HepG2 (cell line): ENCODE data around the gene ANXA6. TPM values are rescaled to one million over a fixed set of nuclear protein-coding genes. Genes with fewer than 3 reads are reported as not detected.

Experiments
- ATAC-seq: fragments of 200-7000 bp; cut with Tn5 transposase; 3 replicates; pipeline ENCODE4 v1.9.1; 2020; ENCODE audit warnings: mild to moderate bottlenecking, moderate library complexity
- BruUV-seq: library from RNA; stranded (reverse); fragments of 400-500 nt; replicated peaks from 2 replicates; lab custom pipeline; 2021; lab: Mats Ljungman, UMichigan
- CTCF ChIA-PET: fragments of 300-600 bp; formaldehyde crosslinking; extraction: SDS; loops from one replicate; lab custom pipeline; 2021; ENCODE audit warnings: low total read pairs, inconsistent platforms, low intra/inter-chr PET ratio; lab: Yijun Ruan, JAX
- POLR2A ChIA-PET: fragments of 350-600 bp; sonication (Branson Sonifier 250); formaldehyde crosslinking; loops from one replicate; lab custom pipeline; 2020; ENCODE audit warnings: antibody characterized with exemption, inconsistent platforms; lab: Yijun Ruan, JAX
- DNase-seq: peaks from one replicate; pipeline ENCODE4 v3.0.0-alpha.2; 2015; ENCODE audit warnings: low spot score
- FAIRE-seq: peaks from 3 replicates; lab custom pipeline; 2011; peaks lifted over from hg19 to GRCh38; lab: Jason Lieb, UNC
- H2AFZ ChIP-seq: one replicate; pipeline ENCODE4 v1.6.1; 2011; ENCODE audit warnings: low read length, inconsistent platforms
- H3K27ac ChIP-seq: fragments of 300-600 bp; 3 replicates; pipeline ENCODE4 v1.8.0; 2011; ENCODE audit warnings: mixed run types, mild to moderate bottlenecking, mixed read lengths, low read length, inconsistent platforms; ENCODE audit not compliant: insufficient read depth; ENCODE audit errors: extremely low read length
- H3K27me3 ChIP-seq, 2 experiments: fragments of 200-600 bp in 1 of 2; 2 replicates in 1 of 2; 3 replicates in 1 of 2; pipeline versions ENCODE4 v1.6.0 to v1.8.0; 2011; ENCODE audit warnings: low read length in 2 of 2, mild to moderate bottlenecking in 2 of 2, moderate library complexity in 2 of 2, inconsistent platforms in 1 of 2; ENCODE audit not compliant: insufficient read depth in 2 of 2, control insufficient read depth in 1 of 2
- H3K36me3 ChIP-seq, 2 experiments: fragments of 200-600 bp in 1 of 2; replicated peaks in 1 of 2; 2 replicates in 1 of 2; 3 replicates in 1 of 2; pipeline versions ENCODE4 v1.5.1 to v1.8.0; 2011; ENCODE audit warnings: low read length in 2 of 2, inconsistent platforms in 1 of 2; ENCODE audit not compliant: insufficient read depth in 2 of 2, control insufficient read depth in 1 of 2
- H3K4me1 ChIP-seq: 2 replicates; pipeline ENCODE4 v1.5.1; 2012; ENCODE audit warnings: low read length, inconsistent platforms; ENCODE audit not compliant: insufficient read depth
- H3K4me2 ChIP-seq: 2 replicates; pipeline ENCODE4 v1.6.0; 2011; ENCODE audit warnings: low read depth, low read length, inconsistent platforms
- H3K4me3 ChIP-seq, 3 experiments: fragments of 200-600 bp in 1 of 3; sonication (generic), shearing (Covaris generic) in 1 of 3; replicated peaks in 1 of 3; 2 replicates each; pipeline ENCODE4 v1.5.1; 2011 to 2016; ENCODE audit warnings: low read length in 3 of 3, inconsistent platforms in 2 of 3, low read depth in 2 of 3, mild to moderate bottlenecking in 2 of 3, control low read depth in 1 of 3, mixed read lengths in 1 of 3; ENCODE audit not compliant: insufficient read depth in 1 of 3
- H3K79me2 ChIP-seq: one replicate; pipeline ENCODE4 v1.6.1; 2011; ENCODE audit warnings: low read length, inconsistent platforms; ENCODE audit not compliant: insufficient read depth
- H3K9ac ChIP-seq: 2 replicates; pipeline ENCODE4 v1.6.0; 2011; ENCODE audit warnings: mild to moderate bottlenecking, low read depth, low read length, inconsistent platforms; ENCODE audit not compliant: insufficient read depth
- H3K9me3 ChIP-seq: 2 replicates; pipeline ENCODE4 v1.5.1; 2012; ENCODE audit warnings: mild to moderate bottlenecking, low read length
- H4K20me1 ChIP-seq: 2 replicates; pipeline ENCODE4 v1.6.0; 2011; ENCODE audit warnings: inconsistent platforms, mild to moderate bottlenecking, low read length, moderate library complexity; ENCODE audit not compliant: insufficient read depth
- HBP1 ChIP-seq: IDR thresholded peaks from 2 replicates; pipeline ENCODE4 v1.6.1; 2016; ENCODE audit warnings: low read depth, control low read depth
- HIVEP1 ChIP-seq: sonication (generic); formaldehyde crosslinking; IDR thresholded peaks from 2 replicates; pipeline ENCODE4 v1.4.0; 2020; ENCODE audit warnings: mild to moderate bottlenecking, missing genetic modification reagents
- NPAS2 ChIP-seq: sonication (generic); formaldehyde crosslinking; IDR thresholded peaks from 2 replicates; pipeline ENCODE4 v1.8.0; 2022; ENCODE audit warnings: mild to moderate bottlenecking, missing genetic modification reagents, borderline replicate concordance
- RAD21 ChIP-seq: fragments of 450-650 bp; formaldehyde crosslinking; IDR thresholded peaks from 2 replicates; pipeline ENCODE4 v1.5.0; 2020; ENCODE audit warnings: mild to moderate bottlenecking
- RBAK ChIP-seq: sonication (generic); formaldehyde crosslinking; IDR thresholded peaks from 2 replicates; pipeline ENCODE4 v1.5.1; 2020; ENCODE audit warnings: mild to moderate bottlenecking, missing genetic modification reagents
- TOPORS ChIP-seq: sonication (generic); formaldehyde crosslinking; IDR thresholded peaks from 2 replicates; pipeline ENCODE4 v1.8.0; 2023; ENCODE audit warnings: mild to moderate bottlenecking, missing genetic modification reagents
- USF2 ChIP-seq, 2 experiments: sonication (generic) in 1 of 2; formaldehyde crosslinking in 1 of 2; IDR thresholded peaks; 2 replicates each; pipeline versions ENCODE4 v1.5.1 to v1.6.1; 2011 to 2020; ENCODE audit warnings: borderline replicate concordance in 1 of 2, low read depth in 1 of 2, low read length in 1 of 2, mild to moderate bottlenecking in 1 of 2, missing genetic modification reagents in 1 of 2, moderate library complexity in 1 of 2
- ZFP36L2 ChIP-seq: sonication (generic); formaldehyde crosslinking; IDR thresholded peaks from 2 replicates; pipeline ENCODE4 v1.4.0; 2020; ENCODE audit warnings: missing genetic modification reagents
- ZFP82 ChIP-seq: sonication (generic); formaldehyde crosslinking; IDR thresholded peaks from 2 replicates; pipeline ENCODE4 v1.5.1; 2020; ENCODE audit warnings: mild to moderate bottlenecking, missing genetic modification reagents, borderline replicate concordance
- ZNF234 ChIP-seq: sonication (generic); formaldehyde crosslinking; conservative IDR thresholded peaks from 2 replicates; pipeline ENCODE4 v1.5.1; 2020; ENCODE audit warnings: mild to moderate bottlenecking, missing genetic modification reagents
- ZNF343 ChIP-seq: sonication (generic); formaldehyde crosslinking; IDR thresholded peaks from 2 replicates; pipeline ENCODE4 v1.4.0; 2020; ENCODE audit warnings: mild to moderate bottlenecking, missing genetic modification reagents
- ZNF678 ChIP-seq: sonication (generic); formaldehyde crosslinking; IDR thresholded peaks from 2 replicates; pipeline ENCODE4 v1.4.0; 2020; ENCODE audit warnings: mild to moderate bottlenecking, missing genetic modification reagents
- ZNF800 ChIP-seq: sonication (generic); formaldehyde crosslinking; IDR thresholded peaks from 2 replicates; pipeline ENCODE4 v1.4.0; 2020; ENCODE audit warnings: missing genetic modification reagents
- ZNF839 ChIP-seq: sonication (generic); formaldehyde crosslinking; IDR thresholded peaks from 2 replicates; pipeline ENCODE4 v1.4.0; 2020; ENCODE audit warnings: missing genetic modification reagents, mild to moderate bottlenecking, borderline replicate concordance
- ZSCAN22 ChIP-seq: sonication (generic); formaldehyde crosslinking; IDR thresholded peaks from 2 replicates; pipeline ENCODE4 v1.4.0; 2020; ENCODE audit warnings: mild to moderate bottlenecking, missing genetic modification reagents
- WGBS: methylation state at CpG from one replicate; pipeline ENCODE4 v1.1.6; 2017; ENCODE audit warnings: low lambda C conversion rate; 5-methylcytosine and 5-hydroxymethylcytosine counted together
- in situ Hi-C: cut with HindIII; loops from 2 replicates; pipeline ENCODE4 v1.10.0; 2017; ENCODE audit warnings: low pct_unique_long_range_greater_than_20kb; ENCODE audit not compliant: extremely low pct_ligation_motif_present
- intact Hi-C: fragments of 100-400 bp; cut with micrococcal nuclease; formaldehyde crosslinking; loops from one replicate; pipeline ENCODE4 v1.10.0; 2022; ENCODE audit not compliant: unreplicated experiment
- polyA plus RNA-seq, 8 experiments: library from polyadenylated mRNA; depleted of rRNA in 3 of 8; stranded (reverse) in 7 of 8; unstranded in 1 of 8; fragments of >200 nt; fragmentation: Illumina TruSeq in 4 of 8; extraction: Trizol in 4 of 8; gene quantifications; 2 replicates each; pipeline versions ENCODE4 v1.2.1 to v1.2.3, GENCODE V29; 2011 to 2016; ENCODE audit warnings: low read depth in 4 of 8, missing spikeins in 1 of 8, mixed read lengths in 1 of 8; ENCODE audit not compliant: insufficient read depth in 1 of 8
- total RNA-seq, 5 experiments: library from RNA; depleted of rRNA; stranded (reverse); fragments of >200 nt; fragmentation: Illumina TruSeq; extraction: Trizol; gene quantifications; 2 replicates each; pipeline ENCODE4 v1.2.3, GENCODE V29; 2016; ENCODE audit warnings: low read depth in 1 of 5

The ANXA6 gene
- total and polyA plus RNA-seq, 2 of the 13 experiments (the other 11 are each of a cell fraction or from before 2014, with no cell fraction given): 103 to 125 TPM

DNA sequence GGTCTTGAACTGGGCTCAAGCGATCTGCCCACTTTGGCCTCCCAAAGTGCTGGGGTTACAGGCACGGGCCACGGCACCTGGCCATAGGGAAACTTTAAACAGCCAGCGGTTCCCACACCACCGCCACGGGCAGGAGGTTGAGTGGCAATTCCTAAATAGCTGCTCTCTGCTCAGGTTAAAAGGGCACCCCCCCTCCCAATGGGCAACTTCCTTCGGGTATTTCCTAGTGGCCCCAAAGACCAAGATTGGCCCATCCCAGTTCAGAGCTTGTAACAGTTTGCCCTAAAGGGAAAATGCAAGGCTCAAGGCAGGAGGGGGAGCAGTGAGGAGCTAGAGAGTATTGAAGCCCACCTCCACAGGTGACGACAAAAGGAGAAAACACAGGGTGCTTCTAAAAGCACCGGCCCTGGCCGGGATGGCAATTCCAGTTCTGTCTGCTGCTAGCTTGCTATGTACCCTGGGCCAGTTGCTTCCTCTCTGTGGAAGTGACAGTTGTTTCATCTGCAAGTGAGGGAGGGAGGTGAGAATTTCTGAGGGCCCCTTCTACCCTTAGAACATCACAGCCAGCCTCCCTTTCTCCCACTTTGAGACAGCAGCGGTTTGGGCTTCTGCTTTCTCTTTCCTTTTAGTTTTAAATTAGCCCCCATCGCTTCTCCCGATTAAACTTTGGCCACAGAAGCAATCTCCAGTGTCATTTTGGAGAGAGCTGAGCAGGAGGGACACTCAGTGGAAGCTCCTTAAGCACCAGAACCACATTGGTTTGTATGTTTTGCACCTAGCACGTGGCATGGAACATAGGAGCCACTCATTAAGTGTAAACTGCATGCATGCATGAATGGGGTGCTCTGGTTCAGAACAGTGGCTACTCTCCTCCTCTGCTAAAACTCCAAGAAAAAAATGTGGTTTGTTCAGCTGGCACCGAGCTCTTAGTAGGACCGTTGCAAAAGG lies 59.5 kb downstream of the ANXA6 start (continued):
- TF ChIP-seq ZNF800 (CRISPR knock-in tag) (no peak), ZNF678 (no peak), RAD21 (CRISPR knock-in tag) (no peak), ZFP36L2 (CRISPR knock-in tag) (no peak)

- DNase-seq (no peak), ATAC-seq (no peak), FAIRE-seq (no peak)
- Histone ChIP-seq H4K20me1 (no peaks in the 10 kb centered on the region), H3K4me2 (no peak overlapping the region), H3K27ac (no peak overlapping the region), H3K9ac (no peak overlapping the region), H3K4me3 (no peak overlapping the region), H3K9me3 (no peaks in the 10 kb centered on the region), H2AFZ (no peak overlapping the region), H3K27me3 (no peaks in the 10 kb centered on the region), H3K36me3 (peaks cover 0 to 4% of the 10 kb centered on the region in 2 experiments; a peak in 3 of 5 replicates), H3K79me2 (no peaks in the 10 kb centered on the region), H3K4me1 (peaks cover 49% of the 10 kb centered on the region)
- WGBS: 89% methylated on average over 6 of the region's 6 CpGs
- ChIA-PET CTCF (no interaction called here), POLR2A (interaction anchor here (2.4 kb wide), 1 partner anchor 16 kb away, joined by 10 read pairs; the partner anchor contains the start of gene TNIP1)
- intact Hi-C loops: no loop called here
- in situ Hi-C loops: no loop called here
- no TSS peak for BruUV-seq
- TF ChIP-seq HBP1 (CRISPR knock-in tag) (no peak), ZSCAN22 (CRISPR knock-in tag) (no peak), ZNF839 (CRISPR knock-in tag) (no peak), ZFP82 (CRISPR knock-in tag) (no peak), RBAK (CRISPR knock-in tag) (no peak), ZNF343 (CRISPR knock-in tag) (no peak), USF2 (IDR thresholded peaks at IDR 0.05; ENCODE audit: low read depth, low read length) (no peak), USF2 (CRISPR knock-in tag; IDR thresholded peaks at IDR 0.05; ENCODE audit: borderline replicate concordance) (no peak), ZNF234 (CRISPR knock-in tag) (no peak), TOPORS (CRISPR knock-in tag) (no peak), NPAS2 (CRISPR knock-in tag) (no peak), HIVEP1 (CRISPR knock-in tag) (no peak)
Observed at GRCh38 chr5:151097061-151097460, 60.5 kb downstream of the ANXA6 start.
